Stimulated activated CD4-positive, alpha-beta T cell treated with anti-CD3 and anti-CD28 coated beads, Interleukin-4, amount 100 ng/mL, for 48 hours (primary cell): ENCODE data around the gene VIPAS39.
"Not testable (repeated sequence)": the region's sequence is repeated elsewhere in the genome, so short reads cannot be mapped to it uniquely, and the experiment has no call there.

Experiments used
- DNase-seq, 2 donors: peaks; one replicate each; pipeline ENCODE4 v3.0.0-alpha.2; 2020; ENCODE audit warnings: low read depth in 2 of 2

The VIPAS39 gene

GRCh38 chr14:77470224-77470870 is 12.9 kb upstream of the VIPAS39 start:
- no peak for DNase-seq

GRCh38 chr14:77469539-77469938 is 12.1 kb upstream of the VIPAS39 start:
- no peak for DNase-seq

- DNase-seq, result no peak
Measured at GRCh38 chr14:77469067-77469505, 11.7 kb upstream of the VIPAS39 start.

- no peak for DNase-seq
Measured at GRCh38 chr14:77467801-77468200, 10.4 kb upstream of the VIPAS39 start.

- DNase-seq, result peak; percentile 59 to 69
Measured at GRCh38 chr14:77459072-77459723, 1.8 kb upstream of the VIPAS39 start.

GRCh38 chr14:77458249-77458950 is 999 bp upstream of the VIPAS39 start:
- peak; percentile 12 to 20 for DNase-seq

- DNase-seq, result no peak
Measured at GRCh38 chr14:77457115-77457521, 283 bp downstream of the VIPAS39 start.

- no peak for DNase-seq
Measured at GRCh38 chr14:77455966-77456640, 1.3 kb downstream of the VIPAS39 start.

GRCh38 chr14:77442196-77442595 is 15.2 kb downstream of the VIPAS39 start:
- DNase-seq, result no peak

- no peak for DNase-seq
Measured at GRCh38 chr14:77439861-77440260, 17.5 kb downstream of the VIPAS39 start.

- DNase-seq, result no peak
Measured at GRCh38 chr14:77438596-77438995, 18.8 kb downstream of the VIPAS39 start.

- no peak for DNase-seq
Measured at GRCh38 chr14:77436042-77436441, 21.4 kb downstream of the VIPAS39 start.

- no peak for DNase-seq
Measured at GRCh38 chr14:77426396-77426795, 31.0 kb downstream of the VIPAS39 start.

GRCh38 chr14:77424862-77425261 is 32.5 kb downstream of the VIPAS39 start:
- DNase-seq, result no peak

- no peak for DNase-seq
Measured at GRCh38 chr14:77423423-77423822, 34.0 kb downstream of the VIPAS39 start, which contains the start of gene NOXRED1. Gene NOXRED1 (minus strand): TSS chr14:77423523. CDS start chr14:77422889, 634 bp downstream.

- DNase-seq, result no peak
Measured at GRCh38 chr14:77421201-77421600, 36.2 kb downstream of the VIPAS39 start.

GRCh38 chr14:77416836-77417235 is 40.6 kb downstream of the VIPAS39 start:
- DNase-seq, result no peak

- DNase-seq, result not testable (repeated sequence)
Measured at GRCh38 chr14:77416098-77416497, 41.3 kb downstream of the VIPAS39 start.

- not testable (repeated sequence) for DNase-seq
Measured at GRCh38 chr14:77415403-77416030, 41.9 kb downstream of the VIPAS39 start.

- no peak for DNase-seq
Measured at GRCh38 chr14:77409131-77409533, 48.3 kb downstream of the VIPAS39 start.

- no peak for DNase-seq
Measured at GRCh38 chr14:77407158-77407557, 50.2 kb downstream of the VIPAS39 start.

GRCh38 chr14:77406718-77407117 is 50.7 kb downstream of the VIPAS39 start:
- DNase-seq, result no peak
